HepG2 (cell line): ENCODE data around the gene SLC25A25. TPM values are rescaled to one million over a fixed set of nuclear protein-coding genes. Genes with fewer than 3 reads are reported as not detected.

ENCODE experiments used
- CBX2 ChIP-seq, 2 experiments: fragments of 200-600 bp in 1 of 2; sonication (generic); formaldehyde crosslinking in 1 of 2; IDR thresholded peaks; 2 replicates each; pipeline versions ENCODE4 v1.7.0 to v1.8.1; 2018 to 2022; ENCODE audit warnings: low read depth in 2 of 2, low read length in 1 of 2, mild to moderate bottlenecking in 1 of 2, missing genetic modification reagents in 1 of 2
- FOSL2 ChIP-seq: sonication (generic); formaldehyde crosslinking; IDR thresholded peaks from 2 replicates; pipeline ENCODE4 v1.4.0; 2020; ENCODE audit warnings: missing genetic modification reagents
- GABPA ChIP-seq, 2 experiments: IDR thresholded peaks; 2 replicates each; pipeline ENCODE4 v1.6.1; 2011 to 2016; ENCODE audit warnings: low read depth in 2 of 2, low read length in 1 of 2, missing biosample characterization in 1 of 2, missing genetic modification characterization in 1 of 2
- JUNB ChIP-seq: sonication (generic); formaldehyde crosslinking; IDR thresholded peaks from 2 replicates; pipeline ENCODE4 v1.8.0; 2022; ENCODE audit warnings: missing genetic modification reagents, mild to moderate bottlenecking, borderline replicate concordance
- KDM5B ChIP-seq: sonication (generic); formaldehyde crosslinking; IDR thresholded peaks from 2 replicates; pipeline ENCODE4 v1.4.0; 2020; ENCODE audit warnings: missing genetic modification reagents, mild to moderate bottlenecking, borderline replicate concordance
- LCORL ChIP-seq, 2 experiments: fragments of 450-650 bp in 1 of 2; sonication (generic) in 1 of 2; formaldehyde crosslinking in 1 of 2; IDR thresholded peaks; 2 replicates each; pipeline versions ENCODE4 v1.5.0 to v1.6.1; 2017 to 2020; ENCODE audit warnings: antibody characterized with exemption in 1 of 2, missing genetic modification reagents in 1 of 2
- NONO ChIP-seq, 2 experiments: fragments of 450-650 bp in 1 of 2; sonication (generic) in 1 of 2; formaldehyde crosslinking in 1 of 2; IDR thresholded peaks in 1 of 2; conservative IDR thresholded peaks in 1 of 2; 2 replicates each; pipeline versions ENCODE4 v1.6.1 to v1.8.0; 2017 to 2022; ENCODE audit warnings: mild to moderate bottlenecking in 1 of 2, missing genetic modification reagents in 1 of 2, moderate library complexity in 1 of 2
- PHF8 ChIP-seq: sonication (generic); formaldehyde crosslinking; IDR thresholded peaks from 2 replicates; pipeline ENCODE4 v1.5.0; 2020; ENCODE audit warnings: missing genetic modification reagents
- RORA ChIP-seq: sonication (generic); formaldehyde crosslinking; IDR thresholded peaks from 2 replicates; pipeline ENCODE4 v1.5.0; 2020; ENCODE audit warnings: mild to moderate bottlenecking, missing genetic modification reagents, moderate library complexity
- TBX2 ChIP-seq: sonication (generic); formaldehyde crosslinking; IDR thresholded peaks from 2 replicates; pipeline ENCODE4 v1.5.0; 2020; ENCODE audit warnings: missing genetic modification reagents, mild to moderate bottlenecking, borderline replicate concordance
- TEAD2 ChIP-seq: sonication (generic); formaldehyde crosslinking; IDR thresholded peaks from 2 replicates; pipeline ENCODE4 v1.9.0; 2021; ENCODE audit warnings: missing genetic modification reagents
- YEATS4 ChIP-seq: sonication (generic); formaldehyde crosslinking; IDR thresholded peaks from 2 replicates; pipeline ENCODE4 v1.4.0; 2020; ENCODE audit warnings: missing genetic modification reagents, borderline replicate concordance
- ZBTB21 ChIP-seq: sonication (generic); formaldehyde crosslinking; IDR thresholded peaks from 2 replicates; pipeline ENCODE4 v1.4.0; 2020; ENCODE audit warnings: missing genetic modification reagents
- ZNF3 ChIP-seq: IDR thresholded peaks from 2 replicates; pipeline ENCODE4 v1.7.0; 2017; ENCODE audit warnings: inconsistent platforms
- ZNF33A ChIP-seq: sonication (generic); formaldehyde crosslinking; IDR thresholded peaks from 2 replicates; pipeline ENCODE4 v1.5.1; 2020; ENCODE audit warnings: missing genetic modification reagents, mild to moderate bottlenecking, moderate library complexity, borderline replicate concordance
- ZNF44 ChIP-seq: sonication (generic); formaldehyde crosslinking; IDR thresholded peaks from 2 replicates; pipeline ENCODE4 v1.5.1; 2020; ENCODE audit warnings: mild to moderate bottlenecking, missing genetic modification reagents
- ZNF547 ChIP-seq: sonication (generic); formaldehyde crosslinking; IDR thresholded peaks from 2 replicates; pipeline ENCODE4 v1.5.1; 2020; ENCODE audit warnings: mild to moderate bottlenecking, missing genetic modification reagents
- ZNF761 ChIP-seq: sonication (generic); formaldehyde crosslinking; conservative IDR thresholded peaks from 2 replicates; pipeline ENCODE4 v1.4.0; 2020; ENCODE audit warnings: mild to moderate bottlenecking, missing genetic modification reagents
- ZNF768 ChIP-seq: sonication (generic); formaldehyde crosslinking; IDR thresholded peaks from 2 replicates; pipeline ENCODE4 v1.4.0; 2020; ENCODE audit warnings: missing genetic modification reagents
- ZNF772 ChIP-seq: sonication (generic); formaldehyde crosslinking; IDR thresholded peaks from 2 replicates; pipeline ENCODE4 v1.5.0; 2020; ENCODE audit warnings: mild to moderate bottlenecking, missing genetic modification reagents
- polyA plus RNA-seq, 8 experiments: library from polyadenylated mRNA; depleted of rRNA in 3 of 8; stranded (reverse) in 7 of 8; unstranded in 1 of 8; fragments of >200 nt; fragmentation: Illumina TruSeq in 4 of 8; extraction: Trizol in 4 of 8; gene quantifications; 2 replicates each; pipeline versions ENCODE4 v1.2.1 to v1.2.3, GENCODE V29; 2011 to 2016; ENCODE audit warnings: low read depth in 4 of 8, missing spikeins in 1 of 8, mixed read lengths in 1 of 8; ENCODE audit not compliant: insufficient read depth in 1 of 8
- total RNA-seq, 5 experiments: library from RNA; depleted of rRNA; stranded (reverse); fragments of >200 nt; fragmentation: Illumina TruSeq; extraction: Trizol; gene quantifications; 2 replicates each; pipeline ENCODE4 v1.2.3, GENCODE V29; 2016; ENCODE audit warnings: low read depth in 1 of 5
- TF ChIP-seq, protein P1 (sequence below): sonication (generic); formaldehyde crosslinking; IDR thresholded peaks from 2 replicates; pipeline ENCODE4 v1.4.0; 2020; ENCODE audit warnings: low read depth, mild to moderate bottlenecking, missing genetic modification reagents
- TF ChIP-seq, protein P2 (sequence below): sonication (generic); formaldehyde crosslinking; IDR thresholded peaks from 2 replicates; pipeline ENCODE4 v1.5.0; 2020; ENCODE audit warnings: missing genetic modification reagents
- TF ChIP-seq, protein P3 (sequence below), 2 experiments: sonication (generic) in 1 of 2; formaldehyde crosslinking in 1 of 2; IDR thresholded peaks; 2 replicates each; pipeline versions ENCODE4 v1.5.1 to v1.6.1; 2011 to 2020; ENCODE audit warnings: borderline replicate concordance in 1 of 2, low read depth in 1 of 2, low read length in 1 of 2, mild to moderate bottlenecking in 1 of 2, missing genetic modification reagents in 1 of 2, moderate library complexity in 1 of 2

Gene SLC25A25
- total and polyA plus RNA-seq, 2 of the 13 experiments (the other 11 are each of a cell fraction or from before 2014, with no cell fraction given), result 10.5 to 24.8 TPM

DNA sequence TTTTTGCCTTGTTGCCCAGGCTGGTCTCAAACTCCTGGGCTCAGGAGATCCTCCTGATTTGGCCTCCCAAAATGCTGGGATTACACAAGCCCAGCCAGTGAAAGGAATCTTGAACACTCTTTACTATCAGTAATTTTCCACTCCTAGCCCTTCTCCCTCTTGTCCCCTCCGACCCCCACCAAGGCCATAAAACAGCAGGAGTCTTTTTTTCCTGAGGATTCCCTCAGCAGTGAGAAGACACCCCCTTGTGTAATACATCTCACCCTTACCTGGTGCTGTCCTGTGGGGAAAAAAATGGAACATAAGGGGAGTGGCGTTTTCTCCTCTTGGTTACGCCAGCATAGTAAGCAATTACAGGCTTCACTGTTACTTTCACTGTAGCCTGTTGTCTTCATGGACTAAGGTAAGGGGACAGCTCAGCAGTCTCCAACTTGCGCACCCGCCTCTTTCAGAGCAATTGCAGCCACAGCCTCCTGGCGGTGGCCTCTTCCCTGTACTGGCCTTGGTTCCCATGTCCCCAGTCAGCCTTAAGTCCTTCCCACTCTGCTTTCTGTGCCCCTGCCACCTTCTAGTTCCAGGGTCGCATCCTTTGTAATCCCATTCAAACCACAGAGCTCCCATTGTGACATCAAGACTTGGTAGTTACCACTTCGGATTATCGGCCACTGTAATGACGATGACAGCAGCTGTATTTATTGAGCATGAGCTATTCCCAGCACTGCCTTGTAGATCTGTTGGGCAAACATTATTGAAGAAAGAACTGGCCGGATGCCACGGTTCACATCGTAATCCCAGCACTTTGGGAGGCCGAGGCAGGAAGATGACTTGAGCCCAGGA is 10.9 kb upstream of the SLC25A25 start (continued):
- TF ChIP-seq GABPA (IDR thresholded peaks at IDR 0.05; ENCODE audit: low read depth, low read length), result no peak
- no peak for TF ChIP-seq GABPA (CRISPR knock-in tag; IDR thresholded peaks at IDR 0.05; ENCODE audit: low read depth)
- 0 out of 2 replicates have a peak, but pooled peaks have one; percentile 16 for TF ChIP-seq YEATS4 (CRISPR knock-in tag)
- TF ChIP-seq, protein P1, sequence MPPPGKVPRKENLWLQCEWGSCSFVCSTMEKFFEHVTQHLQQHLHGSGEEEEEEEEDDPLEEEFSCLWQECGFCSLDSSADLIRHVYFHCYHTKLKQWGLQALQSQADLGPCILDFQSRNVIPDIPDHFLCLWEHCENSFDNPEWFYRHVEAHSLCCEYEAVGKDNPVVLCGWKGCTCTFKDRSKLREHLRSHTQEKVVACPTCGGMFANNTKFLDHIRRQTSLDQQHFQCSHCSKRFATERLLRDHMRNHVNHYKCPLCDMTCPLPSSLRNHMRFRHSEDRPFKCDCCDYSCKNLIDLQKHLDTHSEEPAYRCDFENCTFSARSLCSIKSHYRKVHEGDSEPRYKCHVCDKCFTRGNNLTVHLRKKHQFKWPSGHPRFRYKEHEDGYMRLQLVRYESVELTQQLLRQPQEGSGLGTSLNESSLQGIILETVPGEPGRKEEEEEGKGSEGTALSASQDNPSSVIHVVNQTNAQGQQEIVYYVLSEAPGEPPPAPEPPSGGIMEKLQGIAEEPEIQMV (CRISPR knock-in tag), result no peak
- no peak for TF ChIP-seq TEAD2 (CRISPR knock-in tag)
- TF ChIP-seq ZNF768 (CRISPR knock-in tag), result no peak
- no peak for TF ChIP-seq ZBTB21 (CRISPR knock-in tag)
- peak; percentile 41 for TF ChIP-seq FOSL2 (CRISPR knock-in tag)
- TF ChIP-seq TBX2 (CRISPR knock-in tag), result peak; percentile 56; the same call in 1 of the 2 replicates
- no peak for TF ChIP-seq RORA
- 0 out of 2 replicates have a peak, but pooled peaks have one; percentile 11 for TF ChIP-seq KDM5B
- no peak for TF ChIP-seq CBX2 (IDR thresholded peaks at IDR 0.05; ENCODE audit: low read depth, low read length)
- TF ChIP-seq CBX2 (CRISPR knock-in tag; IDR thresholded peaks at IDR 0.05; ENCODE audit: low read depth), result no peak
- TF ChIP-seq ZNF547 (CRISPR knock-in tag), result no peak
- no peak for TF ChIP-seq ZNF44 (CRISPR knock-in tag)
- no peak for TF ChIP-seq JUNB (CRISPR knock-in tag)
- TF ChIP-seq ZNF761 (CRISPR knock-in tag), result no peak
- TF ChIP-seq ZNF3 (CRISPR knock-in tag), result no peak
- TF ChIP-seq NONO (IDR thresholded peaks at IDR 0.05), result no peak
- TF ChIP-seq NONO (CRISPR knock-in tag; conservative IDR thresholded peaks at IDR 0.05), result no peak
- no peak for TF ChIP-seq ZNF772 (CRISPR knock-in tag)
- no peak for TF ChIP-seq LCORL (IDR thresholded peaks at IDR 0.05)
- peak; percentile 41; the same call in 1 of the 2 replicates for TF ChIP-seq LCORL (CRISPR knock-in tag; IDR thresholded peaks at IDR 0.05)
- TF ChIP-seq, protein P2, sequence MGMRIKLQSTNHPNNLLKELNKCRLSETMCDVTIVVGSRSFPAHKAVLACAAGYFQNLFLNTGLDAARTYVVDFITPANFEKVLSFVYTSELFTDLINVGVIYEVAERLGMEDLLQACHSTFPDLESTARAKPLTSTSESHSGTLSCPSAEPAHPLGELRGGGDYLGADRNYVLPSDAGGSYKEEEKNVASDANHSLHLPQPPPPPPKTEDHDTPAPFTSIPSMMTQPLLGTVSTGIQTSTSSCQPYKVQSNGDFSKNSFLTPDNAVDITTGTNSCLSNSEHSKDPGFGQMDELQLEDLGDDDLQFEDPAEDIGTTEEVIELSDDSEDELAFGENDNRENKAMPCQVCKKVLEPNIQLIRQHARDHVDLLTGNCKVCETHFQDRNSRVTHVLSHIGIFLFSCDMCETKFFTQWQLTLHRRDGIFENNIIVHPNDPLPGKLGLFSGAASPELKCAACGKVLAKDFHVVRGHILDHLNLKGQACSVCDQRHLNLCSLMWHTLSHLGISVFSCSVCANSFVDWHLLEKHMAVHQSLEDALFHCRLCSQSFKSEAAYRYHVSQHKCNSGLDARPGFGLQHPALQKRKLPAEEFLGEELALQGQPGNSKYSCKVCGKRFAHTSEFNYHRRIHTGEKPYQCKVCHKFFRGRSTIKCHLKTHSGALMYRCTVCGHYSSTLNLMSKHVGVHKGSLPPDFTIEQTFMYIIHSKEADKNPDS, result no peak
- TF ChIP-seq, protein P3, sequence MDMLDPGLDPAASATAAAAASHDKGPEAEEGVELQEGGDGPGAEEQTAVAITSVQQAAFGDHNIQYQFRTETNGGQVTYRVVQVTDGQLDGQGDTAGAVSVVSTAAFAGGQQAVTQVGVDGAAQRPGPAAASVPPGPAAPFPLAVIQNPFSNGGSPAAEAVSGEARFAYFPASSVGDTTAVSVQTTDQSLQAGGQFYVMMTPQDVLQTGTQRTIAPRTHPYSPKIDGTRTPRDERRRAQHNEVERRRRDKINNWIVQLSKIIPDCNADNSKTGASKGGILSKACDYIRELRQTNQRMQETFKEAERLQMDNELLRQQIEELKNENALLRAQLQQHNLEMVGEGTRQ (IDR thresholded peaks at IDR 0.05; ENCODE audit: low read depth, low read length), result no peak
- TF ChIP-seq, protein P3 (CRISPR knock-in tag; IDR thresholded peaks at IDR 0.05; ENCODE audit: borderline replicate concordance), result no peak
- peak; percentile 8; the same call in 1 of the 2 replicates for TF ChIP-seq PHF8 (CRISPR knock-in tag)
- TF ChIP-seq ZNF33A (CRISPR knock-in tag), result no peak
